Astrocyte of the cerebellum (primary cell): ENCODE data around the gene AHSA1.

Source experiments
- DNase-seq: peaks from one replicate; pipeline ENCODE4 v3.0.0-alpha.2; 2011; ENCODE audit warnings: low read depth
- H3K4me3 ChIP-seq: 2 replicates; pipeline ENCODE4 v1.5.1; 2011; ENCODE audit warnings: mild to moderate bottlenecking, low read depth, low read length, moderate library complexity
- CTCF ChIP-seq: IDR thresholded peaks from 2 replicates; pipeline ENCODE4 v1.5.1; 2012; ENCODE audit warnings: low read length, low read depth, moderate library complexity, mild to moderate bottlenecking; ENCODE audit errors: missing control alignments
- in situ Hi-C: cut with HindIII; loops from 2 replicates; pipeline ENCODE4 v1.10.0; 2017; ENCODE audit warnings: low sequenced_read_pairs

The AHSA1 gene

GRCh38 chr14:77478796-77479195 lies 20.9 kb downstream of the AHSA1 start:
- DNase-seq: no peak
- in situ Hi-C loops: no loop called here
- H3K4me3 ChIP-seq: no peak overlapping the region
- TF ChIP-seq CTCF: no peak

DNA sequence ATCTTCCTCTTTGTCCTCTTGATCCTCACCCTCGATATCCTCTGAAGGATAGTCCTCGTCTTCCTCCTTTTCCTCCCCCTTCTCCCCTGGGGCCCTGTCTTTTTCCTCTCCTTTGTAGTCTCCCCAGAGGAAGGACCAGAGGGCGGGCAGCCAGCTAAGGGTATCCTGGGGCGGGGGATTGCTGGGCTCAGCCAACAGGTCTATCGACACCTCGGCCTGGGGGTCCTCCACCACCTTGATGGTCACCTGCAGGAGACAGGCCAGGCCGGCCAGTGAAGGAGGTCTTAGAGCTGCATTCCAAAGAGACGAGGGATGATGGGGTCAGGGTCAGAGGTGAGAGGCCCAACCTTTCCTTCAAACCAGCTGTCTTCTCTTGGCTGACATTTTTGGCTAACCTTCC lies 24.5 kb downstream of the AHSA1 start:
- in situ Hi-C loops: no loop called here
- TF ChIP-seq CTCF: no peak
- H3K4me3 ChIP-seq: no peak overlapping the region
- DNase-seq: no peak

DNA sequence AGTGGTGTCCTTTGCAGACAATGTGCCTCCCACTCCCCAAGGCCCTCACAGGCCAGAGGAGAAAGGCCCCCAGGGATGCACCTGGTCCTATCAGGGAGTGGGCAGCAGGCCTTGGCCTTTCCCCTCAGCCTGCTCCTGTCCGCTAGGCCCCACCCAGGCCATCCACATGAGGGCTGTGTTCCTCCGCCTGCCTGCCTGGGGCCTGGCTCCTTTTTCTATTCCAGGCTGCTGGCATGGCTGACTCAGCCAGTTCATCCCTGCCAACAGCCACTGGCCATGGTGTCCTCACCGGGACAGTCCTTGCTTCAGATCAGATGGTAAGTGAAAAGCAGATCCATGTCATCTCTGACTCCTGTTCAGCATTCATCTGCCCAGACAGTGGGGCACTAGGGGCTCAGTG lies 27.4 kb downstream of the AHSA1 start:
- no peak for DNase-seq
- in situ Hi-C loops: loop anchor here (5.0 kb wide), 1 partner anchor 37 kb away; no protein-coding TSS in a partner anchor
- H3K4me3 ChIP-seq: no peak overlapping the region
- TF ChIP-seq CTCF: no peak

- no peak for DNase-seq
- no peak overlapping the region for H3K4me3 ChIP-seq
- no peak for TF ChIP-seq CTCF
- in situ Hi-C loops: loop anchor here (5.0 kb wide), 1 partner anchor 36 kb away; no protein-coding TSS in a partner anchor
Observed at GRCh38 chr14:77485901-77486678, 28.2 kb downstream of the AHSA1 start.

DNA sequence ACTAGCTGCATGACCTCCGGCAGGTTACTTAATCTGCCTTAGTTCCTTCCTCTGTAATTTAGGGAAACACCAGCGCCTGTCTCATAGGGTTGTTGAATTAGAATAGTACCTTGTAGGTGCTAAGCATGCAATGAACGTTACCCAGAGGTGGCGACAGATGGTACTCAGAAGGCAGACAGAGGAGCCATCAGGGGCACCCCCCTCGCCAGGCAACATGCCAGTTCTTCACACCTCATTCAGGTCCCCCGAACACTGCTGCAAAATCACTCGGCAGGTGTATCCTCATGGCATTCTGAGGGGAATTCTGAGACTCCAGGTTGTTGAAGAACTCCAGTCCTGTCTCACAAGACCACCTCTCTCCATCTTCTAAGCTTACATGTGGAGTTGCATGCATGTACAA lies 30.7 kb downstream of the AHSA1 start:
- no peak for TF ChIP-seq CTCF
- in situ Hi-C loops: loop anchor here (5.0 kb wide), 1 partner anchor 34 kb away; no protein-coding TSS in a partner anchor
- DNase-seq: no peak
- H3K4me3 ChIP-seq: no peak overlapping the region

DNA sequence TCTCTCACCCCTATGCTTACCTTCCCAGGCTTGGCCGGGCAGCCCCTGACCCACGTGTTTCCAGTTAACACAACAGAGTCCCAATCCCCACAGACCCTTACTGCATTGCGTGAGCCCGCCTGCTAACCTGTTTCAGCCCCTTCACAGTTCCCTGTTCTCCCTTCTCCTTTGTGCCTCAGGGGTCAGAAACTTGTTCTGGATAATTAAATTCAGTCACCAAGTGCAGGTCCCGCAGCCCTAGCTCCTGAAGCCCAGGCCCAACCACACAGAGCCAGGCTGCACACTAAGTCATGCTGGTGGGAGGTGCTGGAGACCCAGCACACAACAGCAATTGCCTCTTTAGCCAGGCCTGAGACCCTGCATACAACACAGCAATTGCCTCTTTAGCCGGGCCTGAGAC lies 31.1 kb downstream of the AHSA1 start:
- no peak for DNase-seq
- no peak for TF ChIP-seq CTCF
- in situ Hi-C loops: loop anchor here (5.0 kb wide), 1 partner anchor 33 kb away; no protein-coding TSS in a partner anchor
- no peak overlapping the region for H3K4me3 ChIP-seq
